ENCODE data around the gene SIL1.
A peak's percentile ranks its signal among the peaks of the same experiment; 100 is the strongest.

Gene SIL1

GRCh38 chr5:138947780-138948179 is 250.4 kb downstream of the SIL1 start:
- no peak for DNase-seq (ENCODE audit: low read depth in 2 of 2)
- H3K4me3 ChIP-seq (replicated peaks in 1 of 2; ENCODE audit: low read depth in 2 of 2, low read length in 2 of 2), result no peak overlapping the region
- no peak for TF ChIP-seq CTCF (IDR thresholded peaks at IDR 0.05; ENCODE audit: low read depth, low read length)

GRCh38 chr5:138946831-138947560 is 251.2 kb downstream of the SIL1 start:
- H3K4me3 ChIP-seq (replicated peaks in 1 of 2; ENCODE audit: low read depth in 2 of 2, low read length in 2 of 2), result no peak overlapping the region
- no peak for DNase-seq (ENCODE audit: low read depth in 2 of 2)
- TF ChIP-seq CTCF (IDR thresholded peaks at IDR 0.05; ENCODE audit: low read depth, low read length), result no peak

GRCh38 chr5:138946241-138946623 is 251.9 kb downstream of the SIL1 start:
- no peak overlapping the region for H3K4me3 ChIP-seq (replicated peaks in 1 of 2; ENCODE audit: low read depth in 2 of 2, low read length in 2 of 2)
- TF ChIP-seq CTCF (IDR thresholded peaks at IDR 0.05; ENCODE audit: low read depth, low read length), result no peak
- no peak for DNase-seq (ENCODE audit: low read depth in 2 of 2)

- H3K4me3 ChIP-seq (replicated peaks in 1 of 2; ENCODE audit: low read depth in 2 of 2, low read length in 2 of 2), result no peak overlapping the region
- no peak for DNase-seq (ENCODE audit: low read depth in 2 of 2)
- TF ChIP-seq CTCF (IDR thresholded peaks at IDR 0.05; ENCODE audit: low read depth, low read length), result peak; percentile 9
These were observed 252.5 kb downstream of the SIL1 start for GRCh38 chr5:138945421-138946240.

GRCh38 chr5:138944527-138945322 is 253.4 kb downstream of the SIL1 start:
- no peak for TF ChIP-seq CTCF (IDR thresholded peaks at IDR 0.05; ENCODE audit: low read depth, low read length)
- no peak for DNase-seq (ENCODE audit: low read depth in 2 of 2)

GRCh38 chr5:138943599-138944173 is 254.5 kb downstream of the SIL1 start:
- TF ChIP-seq CTCF (IDR thresholded peaks at IDR 0.05; ENCODE audit: low read depth, low read length), result no peak
- DNase-seq (ENCODE audit: low read depth in 2 of 2), result no peak
- H3K4me3 ChIP-seq (replicated peaks in 1 of 2; ENCODE audit: low read depth in 2 of 2, low read length in 2 of 2), result no peak overlapping the region

More at GRCh38 chr5:138944527-138945322, 253.4 kb downstream of the SIL1 start:
- no peak overlapping the region for H3K4me3 ChIP-seq (replicated peaks in 1 of 2; ENCODE audit: low read depth in 2 of 2, low read length in 2 of 2)
